Glomerular visceral epithelial cell (primary cell): ENCODE measurements around the gene DHRSX.
"Not testable (repeated sequence)": the region's sequence is repeated elsewhere in the genome, so short reads cannot be mapped to it uniquely, and the experiment has no call there.

ENCODE experiments used
- DNase-seq: peaks from one replicate; pipeline ENCODE4 v3.0.0-alpha.2; 2016; ENCODE audit errors: extremely low spot score

The DHRSX gene

DNA sequence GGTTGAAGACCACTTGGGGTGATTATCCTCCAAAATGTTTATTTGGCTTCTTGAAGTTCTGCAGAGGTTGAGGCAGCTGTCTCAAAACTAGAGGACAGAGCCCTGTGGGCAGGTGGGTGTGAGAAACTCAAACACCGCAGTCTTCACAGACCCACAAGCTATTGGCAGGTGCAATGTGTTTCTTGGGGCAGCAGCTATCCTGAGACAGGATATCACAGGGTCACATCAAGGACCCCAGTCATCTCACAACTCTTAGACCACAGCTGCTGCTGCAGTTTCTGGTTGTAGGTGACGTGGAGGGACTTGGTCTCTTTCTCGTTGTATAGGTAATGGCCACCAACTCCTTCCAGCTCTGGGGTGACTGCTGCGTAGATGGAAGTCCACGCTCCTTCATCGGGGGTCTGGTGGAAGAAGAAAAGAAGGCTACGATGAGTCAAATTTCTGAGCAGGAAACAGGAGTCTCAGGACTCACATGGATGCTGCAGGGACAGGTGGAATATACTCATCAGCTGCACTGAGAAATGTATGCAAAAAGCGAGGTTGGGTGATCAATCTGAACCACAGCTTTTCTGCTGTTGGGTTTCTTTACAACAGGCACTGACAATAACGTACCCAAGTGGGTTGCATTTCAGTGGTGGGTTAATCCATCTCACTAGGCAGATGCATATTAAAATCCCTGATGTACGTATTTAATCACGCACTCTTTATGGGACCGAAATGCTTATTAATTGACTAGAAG, 279.8 kb downstream of the DHRSX start:
- no peak for DNase-seq

- no peak for DNase-seq
These were observed 280.5 kb downstream of the DHRSX start for GRCh38 chrX:2220296-2220695.

DNA sequence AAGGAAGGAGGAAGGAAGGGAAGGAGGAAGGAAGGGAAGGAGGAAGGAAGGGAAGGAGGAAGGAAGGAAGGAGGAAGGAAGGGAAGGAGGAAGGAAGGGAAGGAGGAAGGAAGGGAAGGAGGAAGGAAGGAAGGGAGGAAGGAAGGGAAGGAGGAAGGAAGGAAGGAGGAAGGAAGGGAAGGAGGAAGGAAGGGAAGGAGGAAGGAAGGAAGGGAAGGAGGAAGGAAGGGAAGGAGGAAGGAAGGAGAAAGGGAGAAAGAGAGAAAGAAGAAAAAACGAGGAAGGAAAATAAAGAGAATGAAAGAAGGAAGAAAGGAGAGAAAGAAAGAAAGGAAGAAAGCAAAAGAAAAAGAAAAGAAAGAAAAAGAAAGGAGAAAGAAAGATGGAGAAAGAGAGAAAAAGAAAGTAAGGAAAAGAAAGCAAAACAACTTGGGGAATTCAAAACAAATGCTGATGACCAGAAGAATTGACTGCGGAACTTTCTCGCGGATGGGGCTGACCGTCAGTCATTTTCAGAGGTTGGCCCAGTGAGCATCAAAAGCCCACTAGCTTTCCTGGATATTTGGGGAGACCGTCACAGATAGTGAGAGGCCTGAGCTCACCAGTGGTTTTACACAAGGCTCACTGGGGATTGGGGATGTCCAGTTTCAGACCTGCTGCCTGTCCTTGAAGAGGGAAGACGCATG, 286.5 kb downstream of the DHRSX start:
- DNase-seq, result not testable (repeated sequence)

DNA sequence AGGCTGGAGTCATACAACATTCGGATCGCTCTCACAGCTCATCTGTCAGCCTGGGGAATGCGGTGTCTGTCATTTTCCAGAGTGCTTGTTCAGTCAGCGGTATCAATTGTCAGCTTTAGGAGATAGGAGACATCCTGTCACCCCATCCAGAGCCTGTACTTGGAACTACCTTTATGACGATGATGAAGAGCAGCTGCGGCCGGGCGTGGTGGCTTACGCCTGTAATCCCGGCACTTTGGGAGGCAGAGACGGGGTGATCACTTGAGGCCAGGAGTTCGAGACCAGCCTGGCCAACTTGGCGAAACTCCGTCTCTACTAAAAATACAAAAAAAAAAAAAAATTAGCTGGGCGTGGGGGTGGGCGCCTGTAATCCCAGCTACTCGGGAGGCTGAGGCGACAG, 289.1 kb downstream of the DHRSX start:
- DNase-seq, result not testable (repeated sequence)

GRCh38 chrX:2193273-2193592, 307.5 kb downstream of the DHRSX start:
- no peak for DNase-seq

GRCh38 chrX:2192584-2193272, 308.0 kb downstream of the DHRSX start:
- no peak for DNase-seq

GRCh38 chrX:2188840-2189239, 311.9 kb downstream of the DHRSX start:
- no peak for DNase-seq

DNA sequence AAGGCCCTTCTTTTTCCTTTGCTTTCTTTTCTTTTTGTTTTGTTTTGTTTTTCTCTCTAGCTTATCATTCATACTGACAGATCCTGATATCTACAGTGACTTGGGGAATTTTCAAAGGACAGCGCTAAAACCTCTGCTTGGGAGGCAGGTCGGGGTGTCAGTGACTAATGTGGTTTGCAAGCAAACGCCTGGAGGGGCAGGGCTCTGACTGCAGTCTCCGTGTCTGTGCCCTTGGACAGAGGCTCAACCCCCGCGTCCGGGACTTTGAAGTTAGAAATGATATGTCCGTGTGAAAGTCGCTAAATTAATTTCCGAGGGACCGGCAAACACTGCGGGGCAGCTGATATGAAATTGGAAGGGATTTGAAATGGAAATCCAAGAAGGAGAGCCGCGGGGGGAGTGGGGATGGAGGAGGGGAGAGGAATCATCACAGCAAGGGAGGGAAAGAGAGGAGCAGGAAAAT, 312.4 kb downstream of the DHRSX start:
- DNase-seq, result no peak

GRCh38 chrX:2187352-2188115, 313.2 kb downstream of the DHRSX start:
- no peak for DNase-seq

DNA sequence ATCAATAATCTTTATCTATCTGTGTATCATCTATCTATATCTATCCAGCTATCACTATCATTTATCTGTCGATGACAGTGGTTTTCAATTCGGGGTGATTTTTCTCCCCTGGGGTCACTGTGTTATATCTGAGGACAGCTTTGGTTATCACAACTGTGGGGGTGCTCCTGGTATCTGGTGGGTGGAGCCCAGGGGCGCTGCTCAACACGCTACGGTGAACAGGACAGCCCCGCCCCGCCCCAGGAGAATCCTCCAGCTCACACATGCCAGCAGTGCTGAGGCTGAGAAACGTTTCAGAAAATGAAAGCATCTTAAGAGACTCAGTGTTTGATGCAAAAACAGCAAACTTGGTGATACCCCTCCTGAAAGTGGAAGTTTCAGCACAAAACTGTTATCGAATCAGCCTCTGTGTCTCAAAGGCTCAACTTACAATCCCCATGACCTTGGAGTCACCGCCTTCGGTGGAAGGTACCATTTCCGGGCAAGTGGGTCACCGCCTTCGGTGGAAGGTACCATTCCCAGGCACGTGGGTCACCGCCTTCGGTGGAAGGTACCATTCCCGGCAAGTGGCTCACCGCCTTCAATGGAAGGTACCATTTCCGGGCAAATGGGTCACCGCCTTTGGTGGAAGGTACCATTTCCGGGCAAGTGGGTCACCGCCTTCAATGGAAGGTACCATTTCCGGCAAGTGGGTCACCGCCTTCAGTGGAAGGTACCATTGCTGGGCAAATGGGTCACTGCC, 315.3 kb downstream of the DHRSX start:
- DNase-seq, result no peak

GRCh38 chrX:2184089-2184488, 316.7 kb downstream of the DHRSX start:
- DNase-seq, result no peak

DNA sequence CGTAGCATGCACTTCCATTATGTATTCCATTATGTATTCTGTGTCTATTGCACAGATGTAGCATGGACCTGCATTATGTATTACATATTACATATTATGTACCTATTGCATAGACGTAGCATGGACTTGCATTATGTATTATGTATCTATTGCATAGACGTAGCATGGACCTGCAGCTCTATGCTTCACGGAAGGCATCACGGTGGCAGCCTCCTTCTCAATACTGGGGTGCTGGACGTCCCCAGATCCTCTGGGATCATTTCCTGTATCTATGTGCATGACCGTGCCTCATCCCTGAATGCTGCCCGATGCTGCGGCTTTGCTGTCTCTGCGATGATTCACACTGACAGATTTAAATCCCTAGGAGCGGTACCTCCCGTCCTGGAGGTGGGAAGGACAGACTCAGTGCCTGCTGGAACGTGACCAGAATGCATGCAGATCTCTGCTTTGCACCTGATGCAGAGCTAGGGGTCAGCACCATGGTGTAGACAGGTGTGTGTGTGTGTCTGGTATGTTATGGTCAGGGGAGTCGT, 317.5 kb downstream of the DHRSX start:
- DNase-seq, result no peak

- no peak for DNase-seq
These were observed 323.2 kb downstream of the DHRSX start for GRCh38 chrX:2177541-2177940.

DNA sequence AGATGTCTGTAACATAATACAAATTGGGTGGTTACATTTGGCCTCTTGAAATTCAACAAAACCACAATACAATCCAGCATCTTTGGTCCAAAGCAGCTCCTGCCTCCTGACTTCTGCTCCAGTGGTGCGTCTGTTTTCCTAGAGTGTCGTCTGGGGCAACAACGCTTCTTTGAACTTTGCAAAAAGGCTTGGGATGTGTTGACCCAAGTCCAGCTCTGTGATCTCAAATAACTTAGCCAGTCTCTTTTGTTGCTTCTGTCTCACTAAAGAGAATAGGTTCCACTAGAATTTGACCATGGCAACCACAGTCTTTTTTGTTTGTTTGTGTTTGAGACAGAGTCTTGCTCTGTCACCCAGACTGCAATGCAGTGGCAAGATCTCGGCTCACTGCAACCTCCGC, 324.0 kb downstream of the DHRSX start:
- DNase-seq, result no peak

DNA sequence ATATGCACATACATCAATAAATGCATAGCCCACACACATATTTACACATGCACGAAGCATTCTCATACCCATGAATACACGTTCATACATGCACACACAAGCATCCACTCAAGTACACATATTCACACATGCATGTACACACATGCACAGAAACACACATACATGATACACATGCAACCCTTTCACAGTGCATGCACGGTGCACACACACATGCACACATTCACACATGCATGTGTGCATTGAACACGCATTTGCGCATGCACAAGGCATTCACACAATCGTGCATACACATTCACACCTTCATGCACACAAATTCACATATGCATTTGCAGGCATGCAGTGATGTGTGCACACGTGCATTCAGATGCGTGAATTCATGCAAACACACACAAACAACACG, 324.5 kb downstream of the DHRSX start:
- DNase-seq, result no peak

- DNase-seq, result no peak
These were observed 328.4 kb downstream of the DHRSX start for GRCh38 chrX:2172359-2172758.
